GM21360 (cell line): ENCODE measurements around the gene MBOAT7.
"Not testable (repeated sequence)": the region's sequence is repeated elsewhere in the genome, so short reads cannot be mapped to it uniquely, and the experiment has no call there.

Experiments used
- ATAC-seq: cut with Tn5 transposase; IDR thresholded peaks from one replicate; pipeline ENCODE4 v1.9.1; 2021; ENCODE audit warnings: mild to moderate bottlenecking, moderate library complexity; ENCODE audit not compliant: unreplicated experiment

MBOAT7 gene

DNA sequence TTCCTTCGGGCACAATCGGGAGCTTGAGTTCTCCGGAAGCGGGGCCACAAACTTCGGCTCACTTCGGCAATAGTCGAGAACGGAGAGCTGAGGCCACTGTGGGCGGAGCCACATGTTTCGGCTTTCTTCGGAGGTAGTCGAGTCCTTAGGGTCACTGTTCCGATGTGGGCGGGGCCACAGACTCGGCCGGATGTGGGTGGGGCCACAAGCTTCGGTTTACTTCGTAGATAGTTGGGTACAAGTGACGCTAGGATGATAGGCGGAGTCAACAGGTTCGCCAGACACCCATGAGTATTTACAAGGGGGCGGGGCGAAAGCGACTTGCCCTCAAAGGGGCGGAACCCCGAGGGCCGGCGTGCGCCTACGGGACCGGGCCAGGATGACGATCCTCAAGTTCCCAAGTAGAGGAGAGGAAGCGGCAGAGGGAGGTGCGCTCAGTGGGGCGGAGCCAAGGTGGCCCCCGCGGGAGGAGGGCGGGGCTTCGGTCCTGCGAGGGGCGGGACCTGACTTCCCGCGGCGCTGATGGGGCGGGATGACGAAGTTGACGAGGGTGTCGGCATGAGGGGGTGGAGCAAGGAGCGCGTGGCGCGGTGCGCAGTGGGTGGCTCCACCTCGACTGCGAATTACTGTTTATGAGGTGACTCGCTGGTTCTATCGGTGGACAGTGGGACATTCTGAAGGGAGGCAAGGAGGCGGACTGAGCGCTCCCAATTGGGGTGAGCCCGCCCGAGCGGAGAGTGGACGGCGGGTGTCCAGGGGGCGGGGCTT lies 539 bp upstream of the MBOAT7 start:
- ATAC-seq, result peak; percentile 38

DNA sequence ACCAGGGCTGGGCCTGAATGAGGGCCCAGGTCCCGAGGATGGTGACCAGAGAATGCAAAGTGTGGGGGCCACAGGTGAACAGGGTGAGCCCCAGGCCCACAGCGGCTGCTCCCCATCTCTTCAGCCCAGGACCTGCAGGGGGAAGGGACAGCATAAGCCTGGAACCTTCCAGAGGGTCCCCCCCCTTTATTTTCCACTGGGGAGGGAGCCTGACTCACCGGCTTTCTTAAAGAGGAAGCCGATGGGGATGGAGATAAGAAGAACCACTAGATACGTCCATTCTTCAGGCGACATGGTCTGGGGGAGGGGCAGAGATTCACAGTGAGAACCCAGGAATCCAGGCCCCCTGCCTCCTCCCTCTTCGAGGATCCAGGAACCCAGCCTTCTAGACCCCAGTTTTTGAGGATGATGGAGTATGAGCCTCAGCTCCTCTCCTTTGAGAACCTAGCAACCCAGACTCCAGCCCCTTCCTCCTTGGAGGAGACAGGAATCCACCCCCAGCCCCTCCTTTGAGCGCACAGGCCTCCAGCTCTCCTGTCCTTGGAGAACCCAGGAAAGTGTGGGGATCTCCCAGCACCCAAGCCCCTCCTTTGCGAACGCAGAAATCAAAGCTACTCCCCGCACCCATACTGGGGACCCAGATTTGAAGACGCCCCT lies 1.0 kb downstream of the MBOAT7 start:
- no peak for ATAC-seq

DNA sequence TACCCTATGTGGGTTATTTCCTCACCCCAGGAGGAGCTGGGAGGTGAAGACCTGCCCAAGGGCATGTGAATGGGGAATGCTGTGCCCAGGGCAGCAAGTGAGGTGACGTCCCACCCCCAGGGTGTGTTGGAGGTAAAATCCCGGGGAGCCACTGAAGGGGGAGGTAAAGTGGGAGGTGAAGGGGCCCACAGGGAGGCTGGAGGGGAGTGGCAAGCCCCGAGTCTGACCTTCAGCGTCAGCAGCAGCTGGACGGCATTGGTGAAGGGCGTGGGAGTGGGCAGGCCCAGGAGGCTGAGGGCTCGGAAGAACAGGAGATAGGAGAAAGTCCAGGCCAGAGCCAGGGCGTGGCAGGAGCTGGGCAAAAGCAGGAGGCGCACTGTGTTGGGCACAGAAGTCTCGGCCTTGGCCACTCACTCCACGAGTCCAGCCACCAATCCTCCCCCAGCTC lies 2.4 kb downstream of the MBOAT7 start:
- ATAC-seq, result no peak

DNA sequence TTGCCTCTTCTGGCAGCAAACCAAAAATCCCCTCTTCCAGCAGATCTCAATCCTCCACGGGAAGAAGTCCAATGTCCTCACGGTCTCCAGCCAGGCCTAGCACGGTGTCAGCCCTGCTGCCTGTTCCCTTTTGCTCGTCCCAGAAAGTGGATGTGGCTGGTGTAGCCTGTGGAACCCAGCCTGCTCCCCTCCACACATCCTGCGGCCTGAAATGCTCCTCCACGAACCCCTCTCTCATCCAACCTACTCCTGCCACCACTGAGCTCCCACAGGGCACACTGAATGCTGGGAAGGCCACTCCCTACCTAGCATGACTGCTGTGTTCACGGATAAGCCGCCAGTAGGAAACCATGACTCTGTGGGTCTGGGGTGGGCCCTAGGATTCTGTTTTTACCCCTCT lies 3.0 kb downstream of the MBOAT7 start:
- ATAC-seq, result no peak

DNA sequence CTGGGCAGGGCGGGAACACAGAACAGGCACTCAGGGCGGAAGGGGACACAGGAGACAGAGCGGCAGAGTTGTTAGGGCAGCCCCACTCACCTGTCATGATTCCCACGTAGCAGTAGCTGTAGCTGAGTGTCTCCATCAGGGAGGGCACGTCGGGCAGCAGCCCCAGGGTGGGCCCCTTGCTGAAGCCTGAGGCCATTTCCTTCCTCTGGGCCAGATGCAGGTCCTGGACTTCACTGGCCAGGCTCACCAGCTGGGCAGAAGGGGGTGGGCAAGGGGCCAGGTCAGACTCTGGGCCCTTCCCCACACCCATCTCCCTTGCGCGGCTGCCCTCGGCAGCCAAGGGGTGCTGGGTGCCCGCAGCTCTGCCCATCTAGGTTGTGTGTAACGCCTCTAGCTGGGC lies 5.9 kb downstream of the MBOAT7 start:
- ATAC-seq, result no peak

DNA sequence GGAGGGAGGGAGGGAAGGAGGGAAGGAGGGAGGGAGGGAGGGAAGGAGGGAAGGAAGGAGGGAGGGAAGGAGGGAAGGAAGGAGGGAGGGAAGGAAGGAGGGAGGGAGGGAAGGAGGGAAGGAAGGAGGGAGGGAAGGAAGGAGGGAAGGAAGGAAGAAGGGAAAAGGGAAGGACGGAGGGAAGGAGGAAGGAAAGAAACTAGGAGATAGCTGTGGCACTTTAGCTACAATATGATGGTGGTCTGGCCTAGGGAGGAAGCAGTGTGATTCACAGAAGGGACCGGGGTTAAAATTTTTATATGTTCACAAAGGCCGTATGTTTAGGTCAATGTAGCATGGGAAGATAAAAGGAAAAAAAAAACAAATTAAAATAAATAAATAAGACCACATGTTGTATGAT lies 7.5 kb downstream of the MBOAT7 start:
- not testable (repeated sequence) for ATAC-seq

DNA sequence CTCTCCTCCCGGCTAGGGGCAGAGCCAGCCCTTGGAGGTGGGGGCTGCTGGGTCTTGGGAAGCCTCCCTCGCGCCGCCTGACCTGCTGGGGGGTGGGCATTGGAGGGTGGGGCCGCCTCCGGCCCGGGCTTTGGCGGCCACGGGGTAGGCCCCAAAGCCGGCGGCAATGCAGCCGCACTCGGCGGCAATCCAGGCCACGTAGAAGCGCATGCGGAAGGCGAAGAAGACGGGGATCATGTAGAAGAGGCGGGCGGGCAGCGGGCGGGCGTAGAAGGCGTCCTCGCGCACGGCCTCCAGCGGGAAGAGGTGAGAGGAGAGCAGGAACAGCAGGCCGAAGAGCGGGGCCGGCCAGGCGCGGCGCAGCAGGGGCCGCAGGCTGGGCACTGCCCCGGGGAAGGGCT lies 8.7 kb downstream of the MBOAT7 start:
- no peak for ATAC-seq

DNA sequence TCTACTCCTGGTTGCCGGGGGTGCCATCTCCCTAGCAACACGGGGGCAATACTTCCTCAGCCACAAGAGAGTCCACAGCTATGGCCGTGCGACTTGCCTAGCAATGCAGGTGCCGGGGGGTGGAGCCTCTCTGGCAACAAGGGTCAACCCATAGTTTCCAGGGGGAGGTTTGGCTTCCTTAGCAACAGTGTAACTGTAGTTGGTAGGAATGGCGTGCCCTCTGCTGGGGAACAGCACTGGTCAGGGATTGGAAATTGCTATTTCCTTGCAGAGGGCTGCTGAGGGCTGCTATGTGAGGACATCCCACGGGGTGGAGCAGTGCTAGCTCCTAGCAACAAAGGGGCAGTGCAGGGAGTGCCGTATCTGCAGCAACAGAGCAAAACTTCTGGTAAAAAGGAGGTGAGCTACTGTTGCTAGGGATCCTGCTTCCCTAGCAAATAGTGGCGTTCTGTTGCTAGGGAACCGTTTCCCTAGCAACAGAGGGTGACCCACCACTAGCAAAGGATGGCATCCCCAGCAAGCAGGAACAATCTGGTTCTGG lies 9.4 kb downstream of the MBOAT7 start:
- no peak for ATAC-seq

DNA sequence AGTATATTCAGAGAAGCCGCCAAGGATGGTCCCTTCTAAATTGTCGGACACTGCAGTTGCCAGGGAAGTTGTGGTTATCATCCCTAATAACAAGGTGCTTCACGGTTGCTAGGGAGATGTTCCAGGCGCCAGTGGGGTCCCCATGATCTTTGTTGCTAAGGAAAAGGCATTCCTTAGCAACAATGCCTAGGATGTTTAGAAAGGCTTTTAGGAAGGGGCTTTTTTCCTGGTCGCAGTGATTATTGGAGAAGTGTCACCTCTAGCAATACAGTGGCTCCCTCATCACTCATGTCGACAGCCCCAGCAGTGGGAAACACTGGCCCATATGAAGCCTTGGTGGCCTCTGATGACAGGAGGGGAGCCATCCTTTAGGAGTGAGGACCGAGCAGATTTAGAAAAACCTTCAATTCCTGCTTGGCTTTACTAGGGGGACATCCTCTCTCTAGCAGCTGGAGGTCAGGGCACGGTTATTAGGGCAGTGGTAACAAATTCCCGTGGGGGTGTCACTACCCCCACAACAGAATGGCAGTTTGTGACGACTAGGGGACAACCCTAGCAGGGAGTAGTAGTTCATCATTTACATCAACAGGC lies 10.0 kb downstream of the MBOAT7 start:
- no peak for ATAC-seq

DNA sequence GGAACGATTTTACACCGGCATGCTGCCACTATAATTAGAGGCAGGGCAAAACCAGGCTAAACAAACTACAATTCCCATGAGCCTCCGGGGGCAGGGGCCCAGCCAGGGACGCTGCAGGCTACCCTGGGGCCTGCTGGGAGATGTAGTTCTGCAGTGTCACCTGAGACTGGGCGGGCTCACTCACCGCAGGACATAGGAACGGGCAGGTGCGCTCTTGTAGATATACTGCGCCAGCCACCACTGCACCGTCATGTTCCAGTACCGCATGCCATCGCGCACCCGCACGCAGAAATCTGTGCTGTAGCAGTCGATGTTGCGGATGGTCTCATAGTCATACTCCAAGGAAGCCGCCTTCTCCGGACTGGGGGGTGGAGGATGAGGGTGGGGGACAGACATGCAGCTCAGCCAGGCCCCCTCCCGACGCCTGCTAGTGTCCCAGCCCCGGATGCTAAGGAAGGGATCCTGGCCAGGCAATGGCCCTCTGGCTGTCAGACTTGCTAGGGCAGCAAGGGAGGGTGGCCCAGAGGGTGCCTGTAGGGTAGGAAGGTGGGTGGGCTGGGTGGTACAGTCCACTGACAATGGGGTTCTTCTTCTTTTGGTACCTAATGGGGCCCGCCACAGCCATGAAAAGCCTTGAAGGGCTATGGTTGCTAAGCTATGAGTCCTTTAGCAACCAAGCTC lies 10.7 kb downstream of the MBOAT7 start:
- ATAC-seq, result no peak

DNA sequence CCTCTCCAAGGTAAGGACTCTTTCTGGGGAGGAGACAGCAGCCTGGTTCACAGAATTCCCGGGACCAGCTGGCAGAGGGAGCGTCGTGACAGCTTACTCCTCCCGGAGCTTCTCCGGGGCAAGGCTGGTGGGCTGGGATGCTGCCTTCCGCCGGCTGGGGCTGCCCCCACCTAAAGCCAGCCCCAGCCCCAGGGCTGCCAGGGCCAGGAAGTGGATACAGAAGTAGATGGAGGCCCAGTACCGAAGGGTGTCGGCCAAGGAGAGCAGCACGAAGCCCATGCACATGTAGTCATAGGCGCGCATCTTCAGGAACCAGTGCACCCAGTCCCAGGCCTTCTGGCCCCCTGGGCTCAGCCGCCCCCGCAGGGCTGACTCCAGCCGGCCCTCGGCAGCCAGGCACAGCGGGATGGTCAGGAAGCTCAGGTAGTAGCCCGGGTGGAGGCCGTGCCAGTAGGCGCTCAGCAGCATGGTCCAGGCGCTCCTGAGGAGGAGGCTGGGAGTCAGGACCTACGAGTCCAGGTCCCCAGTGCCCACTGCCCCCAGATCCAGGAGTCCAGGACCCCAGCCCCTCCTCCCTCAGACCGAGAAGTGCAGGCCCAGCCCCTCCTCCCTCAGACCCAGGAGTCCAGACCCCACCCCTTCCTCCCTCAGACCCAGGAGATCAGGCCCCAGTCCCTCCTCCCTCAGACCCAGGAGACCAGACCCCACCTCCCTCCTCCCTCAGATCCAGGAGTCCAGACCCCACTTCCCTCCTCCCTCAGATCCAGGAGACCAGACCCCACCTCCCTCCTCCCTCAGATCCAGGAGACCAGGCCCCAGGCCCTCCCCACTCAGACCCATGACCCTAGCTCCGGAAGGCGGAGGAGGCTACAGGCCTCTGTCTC lies 15.2 kb downstream of the MBOAT7 start:
- no peak for ATAC-seq

DNA sequence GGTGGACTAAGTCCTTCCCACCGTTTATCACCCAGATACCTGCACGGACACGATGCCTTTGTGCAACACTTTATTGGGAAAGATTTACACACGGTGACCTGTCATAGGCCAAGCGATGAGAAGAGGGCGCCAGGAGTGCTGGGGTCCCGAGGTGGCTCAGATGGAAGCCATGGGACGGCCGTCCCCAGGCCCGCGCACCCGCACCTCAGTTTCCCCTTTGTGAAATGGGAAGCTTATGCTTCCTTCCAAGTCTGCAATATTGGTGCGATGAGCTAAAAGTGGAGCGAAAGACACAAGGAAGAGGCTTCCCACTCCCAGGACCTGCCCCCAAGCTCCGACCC lies 16.1 kb downstream of the MBOAT7 start:
- no peak for ATAC-seq

DNA sequence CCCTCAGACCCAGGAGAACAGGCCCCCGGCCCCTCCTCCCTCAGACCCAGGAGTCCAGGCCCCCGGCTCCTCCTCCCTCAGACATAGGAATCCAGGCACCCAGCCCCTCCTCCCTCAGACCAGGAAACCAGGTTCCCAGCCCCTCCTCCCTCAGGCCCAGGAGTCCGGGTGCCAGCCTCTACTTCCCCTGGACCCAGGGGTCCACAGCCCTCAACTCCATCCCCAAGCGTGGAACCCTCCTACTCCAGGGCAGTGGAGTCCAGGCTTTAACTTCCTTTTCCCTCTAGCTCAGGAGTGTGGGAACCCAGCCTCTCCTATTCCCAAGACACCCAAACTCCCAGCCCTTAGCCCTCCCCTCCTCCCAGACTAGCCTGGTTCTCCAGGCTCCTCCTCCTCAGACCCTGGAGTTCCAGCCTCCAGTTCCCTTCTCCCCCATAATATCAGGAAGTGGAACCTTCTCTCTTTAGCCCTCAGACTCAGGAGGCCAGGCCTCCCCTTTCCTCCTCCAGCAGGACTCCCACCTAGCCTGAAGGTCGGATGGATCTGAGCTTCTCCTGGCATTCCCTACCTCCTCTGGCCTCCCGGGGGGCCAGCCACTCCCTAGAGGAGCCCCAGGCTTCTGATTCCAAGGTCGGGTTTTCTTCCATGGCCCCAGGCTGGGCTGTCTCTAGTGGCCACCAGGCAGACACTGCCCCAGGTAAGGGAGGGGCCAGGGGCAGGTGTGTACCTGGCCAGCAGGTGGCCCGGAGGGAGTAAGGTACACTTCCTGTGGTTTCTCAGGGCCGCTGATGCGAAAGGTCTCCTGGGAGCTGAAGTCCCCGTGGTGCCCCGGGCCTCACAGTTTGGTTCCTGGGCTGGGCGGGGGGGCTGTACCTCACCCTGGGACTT lies 16.7 kb downstream of the MBOAT7 start, which contains the start of gene TMC4:
TSS of gene TMC4 (minus strand) at position 690 of the 888 bp plus-strand sequence. CDS start at position 647, 43 bp downstream.
- no peak for ATAC-seq

DNA sequence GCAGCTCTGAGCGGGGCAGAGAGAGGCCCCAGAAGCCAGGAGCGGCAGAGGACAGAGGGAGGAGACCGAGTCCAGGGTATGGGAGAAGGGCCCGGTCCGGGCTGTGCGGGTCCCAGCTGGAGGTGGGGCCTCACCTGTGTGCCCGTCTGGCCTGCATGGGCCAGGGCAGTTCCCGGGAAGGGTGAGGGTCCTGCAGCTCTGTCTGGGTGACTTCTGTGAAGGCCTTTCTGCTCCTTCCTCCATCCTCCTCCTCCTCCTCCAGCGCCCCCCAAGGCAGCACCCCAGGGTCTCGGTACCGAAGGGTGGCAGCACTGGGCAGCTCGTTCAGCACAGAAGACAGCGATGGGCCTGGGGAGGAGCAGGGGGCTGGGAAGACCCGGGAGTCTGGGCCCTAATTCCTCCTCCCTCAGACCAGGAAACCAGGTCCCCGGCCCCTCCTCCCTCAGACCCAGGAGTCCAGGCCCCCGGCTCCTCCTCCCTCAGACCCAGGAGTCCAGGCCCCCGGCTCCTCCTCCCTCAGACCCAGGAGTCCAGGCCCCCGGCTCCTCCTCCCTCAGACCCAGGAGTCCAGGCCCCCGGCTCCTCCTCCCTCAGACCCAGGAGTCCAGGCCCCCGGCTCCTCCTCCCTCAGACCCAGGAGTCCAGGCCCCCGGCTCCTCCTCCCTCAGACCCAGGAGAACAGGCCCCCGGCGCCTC lies 17.5 kb downstream of the MBOAT7 start:
- not testable (repeated sequence) for ATAC-seq

DNA sequence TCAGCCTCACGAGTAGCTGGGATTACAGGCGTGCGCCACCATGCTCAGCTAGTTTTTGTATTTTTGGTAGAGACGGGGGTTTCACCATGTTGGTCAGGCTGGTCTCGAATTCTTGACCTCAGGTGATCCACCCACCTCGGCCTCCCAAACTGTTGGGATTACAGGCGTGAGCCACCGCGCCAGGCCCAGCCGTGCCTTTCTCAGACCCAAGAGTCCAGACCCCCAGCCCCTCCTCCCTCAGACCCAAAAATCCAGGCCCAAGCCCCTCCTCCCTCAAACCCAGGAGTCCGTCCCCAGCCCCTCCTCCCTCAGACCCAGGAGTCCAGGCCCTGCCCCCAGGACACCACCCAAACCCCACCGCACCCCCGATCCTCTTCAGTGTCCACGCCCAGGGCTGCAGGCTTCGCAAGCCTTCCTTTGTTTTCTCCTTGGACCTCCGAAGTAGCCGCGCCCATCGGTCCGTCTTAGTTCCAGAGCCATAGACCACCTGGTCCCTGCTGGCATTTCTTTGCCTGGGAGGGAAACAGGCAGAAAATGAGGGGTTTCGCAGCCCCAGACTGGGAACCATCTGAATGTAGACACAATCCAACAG lies 20.1 kb downstream of the MBOAT7 start:
- ATAC-seq, result no peak

DNA sequence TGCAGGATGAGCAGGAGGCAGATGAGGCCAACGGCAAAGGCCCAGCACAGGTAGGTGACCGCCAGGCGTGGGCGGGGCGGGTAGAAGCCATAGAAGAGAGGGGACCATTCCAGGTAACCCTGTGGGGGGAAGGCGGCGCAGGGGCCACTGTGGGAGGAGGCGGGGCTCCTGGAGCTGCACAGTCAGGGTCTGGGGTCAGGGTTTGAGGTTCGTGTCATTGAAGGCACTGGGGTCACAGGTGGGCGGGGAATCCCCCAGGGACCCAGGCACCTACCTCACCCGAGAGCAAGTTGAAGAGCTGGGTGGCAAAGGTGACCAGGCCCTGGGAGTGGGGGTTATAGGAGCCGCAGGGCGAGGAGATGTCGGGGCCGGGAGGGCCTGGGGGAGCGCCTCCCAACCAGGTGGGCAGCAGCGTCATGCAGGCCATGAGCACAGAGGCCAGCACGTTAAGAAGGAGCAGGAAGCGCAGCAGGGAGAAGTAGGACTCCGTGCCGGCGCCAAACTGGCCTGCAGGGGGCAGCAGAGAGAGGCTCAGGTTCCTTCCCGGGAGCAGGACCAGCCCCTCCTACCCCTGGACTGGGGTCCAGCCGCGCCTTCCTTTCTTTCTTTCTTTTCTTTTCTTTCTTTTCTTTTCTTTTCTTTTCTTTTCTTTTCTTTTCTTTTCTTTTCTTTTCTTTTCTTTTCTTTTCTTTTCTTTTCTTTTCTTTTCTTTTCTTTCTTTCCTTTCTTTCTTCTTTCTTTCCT lies 21.0 kb downstream of the MBOAT7 start:
- ATAC-seq, result no peak

DNA sequence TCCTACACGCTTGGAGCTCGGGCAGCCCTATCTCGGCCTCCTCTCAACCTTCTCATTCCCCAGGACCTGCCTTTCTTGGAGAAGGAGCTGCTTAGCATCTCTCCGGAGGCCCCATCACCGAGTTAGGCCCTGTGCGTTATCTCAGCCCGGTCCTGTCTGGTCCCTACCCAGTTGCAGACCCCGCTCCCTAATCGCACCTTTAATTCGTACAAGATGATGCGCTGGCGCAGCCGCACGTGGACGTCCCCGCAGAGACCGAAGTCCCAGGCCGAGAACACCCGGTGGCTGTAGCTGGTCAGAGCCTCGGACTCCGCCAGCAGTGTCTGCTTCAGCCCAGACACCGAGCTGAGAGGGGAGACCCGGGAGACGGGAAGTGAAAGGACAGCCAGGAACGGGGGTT lies 24.2 kb downstream of the MBOAT7 start:
- ATAC-seq, result no peak
